NCI-H748 treated with DMSO at 0.1 percent for 48 hours (cell line): ENCODE results near the gene BRD2.
A peak's percentile ranks its signal among the peaks of the same experiment; 100 is the strongest.
"Not testable (repeated sequence)": the region's sequence is repeated elsewhere in the genome, so short reads cannot be mapped to it uniquely, and the experiment has no call there.

Experiments
- DNase-seq: peaks from one replicate; lab custom pipeline; 2025; lab: John Stamatoyannopoulos, UW

BRD2 gene

DNA sequence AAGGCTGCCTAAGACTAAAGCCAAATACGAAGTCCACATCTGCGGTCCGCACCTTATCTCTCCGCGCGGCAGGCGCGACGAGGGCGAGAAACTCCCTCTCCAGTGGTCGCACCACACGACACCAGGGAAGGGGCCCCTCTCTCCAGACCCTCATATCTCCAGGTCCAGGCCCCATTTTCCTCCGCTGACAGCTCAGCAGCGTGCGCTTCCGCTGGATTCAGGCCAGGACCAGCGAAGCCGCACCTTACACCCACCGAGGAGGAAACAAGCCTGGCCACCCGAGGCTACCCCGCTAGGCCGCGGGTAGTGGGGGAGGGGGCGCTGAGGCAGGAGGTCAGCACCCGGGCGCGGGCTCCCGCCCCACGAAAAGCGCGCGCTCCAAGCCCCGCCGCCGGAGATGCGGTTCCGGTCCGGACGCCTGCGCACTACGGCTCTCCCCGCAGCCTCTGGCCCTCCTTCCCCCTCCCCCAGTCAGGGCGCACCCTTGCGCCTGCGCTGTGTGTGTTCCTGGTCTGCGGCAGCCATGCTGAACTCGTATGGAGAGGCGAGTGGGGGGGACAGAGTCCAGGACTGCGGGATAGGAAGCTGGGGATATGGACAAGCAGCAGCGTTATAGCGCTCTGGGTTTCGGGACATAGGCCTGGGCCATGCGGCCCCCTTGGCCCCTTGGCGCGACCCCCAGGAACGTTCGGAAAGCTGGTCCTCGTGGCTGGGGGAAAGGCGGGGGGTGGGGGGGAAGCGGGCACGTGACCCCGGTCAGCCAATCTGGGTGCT lies at the start of gene BRD2:
BRD2 (plus strand) TSS at position 502 of the 774 bp plus-strand sequence. CDS start 4,305 bp downstream, outside the sequence.
- peak; percentile 95 for DNase-seq

DNA sequence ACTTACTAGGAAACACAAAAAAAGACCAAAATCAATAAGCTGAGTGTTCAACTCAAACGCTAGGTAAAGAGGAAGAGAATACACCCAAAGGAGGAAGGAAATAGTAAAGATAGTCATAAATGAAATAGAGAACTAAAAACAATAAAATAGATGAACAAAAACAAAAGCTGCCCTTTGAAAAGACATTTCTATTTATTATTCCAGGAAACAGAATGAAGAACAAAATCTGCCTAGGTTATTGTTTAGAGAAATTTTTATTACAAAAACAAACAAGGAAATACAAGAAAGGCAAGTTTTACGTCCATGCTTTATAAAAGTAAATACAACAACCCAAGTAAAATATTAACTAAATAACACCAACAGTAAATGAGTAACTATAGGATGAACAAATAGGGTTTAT lies 47.7 kb upstream of the BRD2 start:
- DNase-seq, result no peak

DNA sequence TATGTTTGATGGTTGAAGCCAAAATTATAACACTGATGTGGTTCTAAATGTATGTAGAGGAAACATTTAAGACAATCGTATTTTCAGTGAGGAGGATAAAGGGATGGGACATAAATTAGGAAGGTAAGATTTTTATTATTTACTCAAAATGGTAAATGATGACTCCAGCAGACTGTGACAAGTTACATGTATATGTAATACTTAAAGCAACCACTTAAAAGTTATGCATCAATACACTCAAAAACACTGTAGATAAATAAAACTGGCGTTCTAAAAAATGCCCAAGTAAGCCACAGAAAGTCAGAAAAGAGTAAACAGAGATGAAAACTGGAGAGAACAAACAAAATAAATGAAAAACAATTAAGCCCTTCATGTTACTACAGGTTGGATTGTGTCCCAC lies 46.3 kb upstream of the BRD2 start:
- no peak for DNase-seq

DNA sequence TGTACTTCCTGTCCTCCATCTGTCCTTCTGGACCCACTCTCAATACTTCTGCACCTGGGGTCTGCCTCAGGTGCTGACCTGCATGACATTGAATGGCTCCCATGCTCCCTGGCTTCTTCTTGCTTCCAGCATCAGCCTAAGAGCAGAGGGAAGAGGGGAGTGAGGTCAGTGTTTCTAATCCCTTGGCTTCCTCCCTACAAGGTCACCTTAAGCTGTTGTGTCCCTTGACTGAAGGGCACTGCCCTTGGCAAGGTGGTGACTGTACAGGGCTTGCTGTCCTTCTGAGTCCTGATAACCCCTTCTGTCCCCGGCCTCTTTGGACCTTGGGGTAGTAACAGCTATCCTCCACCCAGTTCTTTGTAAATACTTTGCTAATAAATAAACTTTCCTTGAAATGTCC lies 37.2 kb upstream of the BRD2 start:
- DNase-seq, result no peak

DNA sequence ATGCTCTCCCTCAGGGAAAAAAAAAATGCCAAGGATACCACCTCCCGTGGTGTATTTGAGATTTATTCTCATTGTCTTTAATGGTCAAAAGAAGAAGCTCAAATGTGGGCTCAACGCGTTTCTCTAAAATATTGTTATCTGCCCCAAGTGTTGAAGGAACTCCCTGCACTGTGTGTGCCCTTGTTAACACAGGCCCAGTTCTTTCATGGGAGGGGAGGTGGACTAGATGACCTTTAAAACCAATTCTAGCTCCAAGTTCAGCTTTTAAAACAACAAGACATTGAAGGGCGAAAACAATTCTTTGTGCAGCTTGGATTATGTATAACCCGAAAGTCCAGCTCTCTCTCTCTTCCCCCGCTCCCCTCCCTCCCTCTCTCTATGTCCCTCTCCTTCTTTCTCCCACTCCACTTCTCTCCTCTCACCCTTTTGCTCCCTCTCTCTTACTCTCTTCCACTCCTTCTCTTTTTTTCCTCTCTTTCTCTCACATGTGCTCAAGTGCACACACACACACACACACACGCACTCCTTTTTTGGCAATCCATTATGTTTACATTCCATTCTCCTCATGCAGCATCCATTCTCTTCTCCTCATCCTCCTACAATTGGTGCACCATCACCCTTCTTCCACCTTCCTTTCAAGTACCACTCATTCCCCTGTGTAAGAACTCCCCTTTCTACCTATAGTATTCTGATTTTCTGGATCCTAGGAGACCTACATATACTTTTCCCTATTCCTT lies 36.1 kb upstream of the BRD2 start:
- no peak for DNase-seq

DNA sequence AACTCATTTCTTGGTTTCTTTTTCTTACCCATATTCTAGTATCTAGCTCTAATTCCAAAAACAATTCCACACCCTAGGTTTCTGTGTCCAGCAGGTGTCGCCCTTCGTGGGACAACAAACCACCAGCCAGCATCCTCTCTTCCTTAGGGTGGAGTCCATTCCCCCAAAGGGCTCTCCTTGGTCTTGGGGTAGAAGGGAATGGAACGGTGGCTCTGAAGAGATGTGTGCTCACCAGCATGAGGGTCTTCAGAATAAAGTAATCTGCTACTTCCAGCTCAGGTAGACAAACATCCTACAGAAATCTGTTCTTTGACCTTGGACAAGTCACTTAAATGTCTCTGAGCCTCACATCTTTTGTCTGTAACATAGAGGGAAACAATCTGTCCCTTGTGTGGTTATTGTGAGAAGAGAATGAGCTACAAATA lies 34.7 kb upstream of the BRD2 start:
- peak; percentile 66 for DNase-seq

DNA sequence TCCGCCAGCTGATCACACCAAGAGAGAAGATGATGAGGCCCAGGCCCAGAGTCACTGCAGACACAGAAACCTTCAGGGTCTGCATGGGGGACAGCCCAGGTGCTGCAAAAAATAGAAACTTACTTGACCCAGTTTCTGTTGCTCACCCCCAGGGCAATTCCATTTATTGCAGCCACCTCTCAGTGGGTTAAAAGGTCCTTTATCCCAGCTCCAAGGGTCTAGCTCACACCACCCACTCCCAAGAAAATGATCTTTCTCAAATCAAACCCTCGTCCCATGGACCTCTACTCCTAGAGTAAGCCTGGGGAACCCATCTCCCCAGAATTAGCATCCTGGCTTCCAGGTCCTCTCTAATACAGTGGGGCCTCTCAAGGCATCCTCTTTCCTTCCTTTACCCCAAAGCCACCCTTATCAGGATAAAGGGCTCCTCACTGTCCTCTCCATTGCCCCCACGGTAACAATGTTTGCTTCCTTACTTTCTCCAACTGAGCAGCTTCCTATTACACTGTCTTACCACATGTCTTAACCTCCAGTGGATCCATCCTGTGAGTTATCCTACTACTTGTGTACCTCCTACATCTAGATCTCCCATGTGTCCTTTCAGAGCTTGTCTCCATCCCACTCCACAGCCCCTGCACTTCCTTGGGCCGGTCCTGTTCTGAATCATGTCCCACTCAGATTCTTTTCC lies 32.7 kb upstream of the BRD2 start:
- DNase-seq, result no peak

DNA sequence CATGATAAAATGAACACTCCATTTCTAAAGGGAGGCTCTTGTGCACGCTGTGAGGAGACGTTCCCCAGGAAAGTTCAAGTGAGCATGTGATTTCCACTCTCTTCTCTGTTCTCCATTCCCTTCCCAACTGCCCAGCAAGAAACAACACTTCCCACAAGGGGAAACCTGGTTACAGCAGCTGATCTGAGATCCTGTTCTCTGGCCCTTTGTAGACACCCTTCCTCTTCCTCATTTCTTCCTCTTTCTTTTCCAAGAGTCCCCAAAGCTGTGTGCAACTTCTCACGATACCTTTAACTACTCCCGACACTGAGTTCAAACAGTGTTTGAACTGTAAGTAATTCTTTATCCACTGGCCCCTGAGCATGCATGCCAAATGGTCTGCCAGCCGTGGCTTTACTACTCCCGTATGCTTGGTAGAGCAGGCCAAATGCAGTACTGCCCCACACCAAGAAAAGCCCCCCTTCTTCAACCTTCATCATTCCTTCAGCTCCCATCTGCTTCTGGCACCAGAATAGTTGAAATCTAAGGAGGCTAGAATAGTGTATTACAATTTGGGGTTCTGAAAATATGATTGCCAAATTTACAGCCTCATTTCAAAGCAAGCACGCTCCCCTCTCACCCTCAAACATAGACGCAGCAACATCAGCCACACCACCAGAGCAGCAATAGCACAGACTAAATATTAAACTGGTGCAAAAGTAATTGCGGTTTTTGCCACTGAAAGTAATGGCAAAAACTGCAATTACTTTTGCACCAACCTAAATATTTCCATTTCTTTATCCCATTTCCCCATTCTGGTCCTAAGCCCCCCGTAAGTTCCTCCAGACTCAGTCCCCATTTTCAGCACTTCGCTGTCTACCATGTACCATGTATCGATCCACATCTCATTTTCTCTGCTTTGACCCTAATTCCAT lies 31.9 kb upstream of the BRD2 start:
- no peak for DNase-seq

DNA sequence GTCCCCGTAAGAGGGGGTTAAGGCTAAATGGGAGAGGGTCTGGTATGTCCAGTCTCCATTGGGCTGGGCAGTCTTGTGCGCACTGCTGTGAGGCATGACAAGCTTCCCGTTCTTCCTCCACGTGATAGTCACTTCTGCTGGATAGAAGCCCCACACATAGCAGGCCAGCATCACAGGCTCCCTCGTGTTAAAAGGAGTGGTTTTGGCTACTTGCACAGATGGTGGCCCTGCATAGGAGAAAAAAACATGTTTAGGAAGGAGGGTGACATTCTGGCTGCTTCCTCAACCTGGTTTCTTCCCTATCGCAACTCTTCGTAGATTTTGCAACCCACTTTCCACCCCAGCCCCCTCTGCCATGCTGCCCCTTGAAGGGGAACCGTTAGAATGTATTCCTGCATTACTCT lies 31.2 kb upstream of the BRD2 start:
- DNase-seq, result no peak

DNA sequence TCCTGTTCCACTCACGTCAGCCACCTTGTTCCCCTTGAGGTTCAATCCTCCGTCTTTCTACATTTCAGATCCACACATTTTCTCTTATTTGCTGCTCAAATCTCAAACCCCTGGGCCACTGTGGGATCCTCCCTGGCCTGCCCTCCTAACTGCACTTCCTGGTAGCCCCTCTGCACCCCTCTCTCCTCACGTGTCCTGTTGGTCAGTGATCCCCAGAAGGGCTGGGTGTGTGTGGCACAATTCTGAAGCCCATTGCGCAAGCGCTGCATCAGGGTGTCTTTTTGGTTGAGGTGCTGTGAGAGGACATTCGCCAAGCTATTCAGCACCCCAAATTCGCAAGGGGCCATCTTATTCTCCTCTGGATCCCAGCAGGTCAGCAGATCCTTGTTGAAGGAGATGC lies 29.9 kb upstream of the BRD2 start:
- DNase-seq, result no peak

DNA sequence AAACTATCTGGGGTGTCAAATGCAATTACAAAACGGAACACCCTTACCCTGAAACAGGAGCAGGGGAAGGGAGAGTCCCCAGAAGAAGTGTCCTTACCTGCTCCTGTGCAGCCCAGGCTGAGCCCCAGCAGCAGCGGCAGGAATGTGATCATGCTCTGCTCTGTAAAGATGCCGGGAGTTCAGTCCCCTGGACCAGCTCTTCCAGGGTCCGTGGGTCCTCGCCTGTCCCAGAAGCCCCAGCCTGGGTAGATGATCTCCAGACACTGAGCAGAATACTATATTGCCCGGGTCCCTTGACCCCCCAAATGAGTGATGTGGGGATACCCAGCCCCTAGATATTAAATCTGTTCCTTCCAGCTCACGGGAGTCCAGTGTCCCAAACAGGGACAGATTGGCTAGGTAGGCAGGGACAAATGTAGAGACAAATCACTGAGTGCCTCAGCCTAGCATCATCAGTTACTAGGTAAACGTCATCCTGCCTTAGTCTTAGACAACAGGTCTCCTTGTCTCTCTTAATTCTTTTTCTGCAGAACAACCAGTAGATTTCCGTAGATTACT lies 27.7 kb upstream of the BRD2 start, which contains the start of gene HLA-DMB:
HLA-DMB (minus strand) TSS at position 373 of the 558 bp plus-strand sequence; CDS start at position 152, 221 bp downstream.
- DNase-seq, result no peak

DNA sequence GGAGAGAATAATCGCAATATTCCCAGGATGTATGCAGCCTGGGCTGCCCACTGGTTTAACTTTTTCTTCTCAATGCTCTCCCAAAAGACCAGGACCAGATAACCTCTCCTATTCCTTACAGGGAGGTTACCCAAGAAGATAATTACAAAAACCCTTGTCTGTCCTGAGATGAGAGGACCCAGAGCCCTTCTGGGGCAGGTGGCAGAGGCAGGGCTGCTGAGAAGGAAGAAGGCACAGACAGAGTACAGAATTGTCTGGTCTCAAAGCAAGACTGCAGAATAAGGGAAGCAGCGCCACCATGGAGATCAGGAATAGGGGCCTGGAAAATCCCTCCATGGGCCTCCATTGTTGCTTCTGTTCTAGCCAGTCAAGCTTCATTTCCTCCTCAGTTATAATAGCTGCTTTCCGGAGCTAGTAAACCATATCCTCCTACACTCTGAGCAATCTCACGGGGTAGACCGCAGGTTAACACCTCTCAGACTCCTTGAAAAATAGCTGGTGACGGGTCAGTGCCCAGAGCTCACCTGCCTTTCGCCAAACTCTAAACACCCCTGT lies 27.1 kb upstream of the BRD2 start:
- no peak for DNase-seq

DNA sequence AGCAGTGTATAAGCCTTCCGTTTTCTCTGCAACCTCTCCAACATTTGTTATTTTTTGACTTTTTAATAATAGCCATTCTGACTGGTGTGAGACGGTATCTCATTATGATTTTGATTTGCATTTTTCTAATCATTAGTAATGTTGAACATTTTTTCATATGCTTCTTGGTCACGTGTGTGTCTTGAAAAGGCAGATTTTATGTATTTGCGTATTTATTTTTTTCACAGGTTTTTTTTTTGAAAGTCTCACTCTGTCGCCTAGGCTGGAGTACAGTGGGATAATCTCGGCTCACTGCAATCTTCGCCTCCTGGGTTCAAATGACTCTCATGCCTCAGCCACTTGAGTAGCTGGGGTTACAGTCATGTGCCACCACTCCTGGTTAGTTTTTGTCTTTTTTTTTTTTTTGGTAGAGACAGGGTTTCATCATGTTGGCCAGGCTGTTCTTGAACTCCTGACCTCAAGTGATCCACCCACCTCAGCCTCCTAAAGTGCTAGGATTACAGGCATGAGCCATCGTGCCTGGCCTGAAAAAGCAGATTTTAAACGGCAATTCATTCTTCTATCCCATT lies 25.8 kb upstream of the BRD2 start:
- DNase-seq, result not testable (repeated sequence)

DNA sequence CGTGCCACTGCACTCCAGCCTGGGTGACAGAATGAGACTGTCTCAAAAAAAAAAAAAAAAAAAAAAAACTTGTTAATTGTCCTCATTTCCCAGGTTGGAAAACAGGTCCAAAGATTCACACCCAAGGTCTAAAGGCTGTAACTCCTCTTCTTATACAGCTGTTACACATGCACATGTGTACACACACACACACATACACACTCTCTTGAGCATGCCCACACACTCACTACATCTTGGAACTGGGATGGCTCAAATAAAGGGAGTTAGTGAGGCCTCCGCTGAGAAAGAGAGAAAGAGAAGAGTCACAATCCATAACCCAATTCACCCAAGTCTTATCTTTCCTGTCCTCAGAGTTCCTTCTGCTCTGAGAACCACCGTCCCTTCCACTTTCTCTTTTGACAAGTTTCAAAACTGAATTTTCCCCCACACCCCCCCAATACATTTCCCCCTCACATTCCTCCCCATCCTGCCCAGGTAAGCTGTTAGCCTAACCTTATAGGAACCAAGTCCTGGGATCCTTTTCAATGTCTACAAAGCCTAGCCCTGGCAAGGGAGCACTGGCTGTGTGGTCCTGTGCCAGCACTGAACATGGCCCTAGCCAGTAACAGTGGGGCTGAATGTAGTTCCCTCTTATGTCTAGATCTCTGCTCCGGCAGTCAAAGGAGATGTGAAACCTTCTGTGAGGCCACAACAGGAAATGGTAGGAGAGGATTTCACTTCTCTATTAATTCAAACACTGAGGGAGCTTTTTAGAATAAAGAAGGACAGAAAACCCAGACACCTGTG lies 24.3 kb upstream of the BRD2 start:
- DNase-seq, result no peak

DNA sequence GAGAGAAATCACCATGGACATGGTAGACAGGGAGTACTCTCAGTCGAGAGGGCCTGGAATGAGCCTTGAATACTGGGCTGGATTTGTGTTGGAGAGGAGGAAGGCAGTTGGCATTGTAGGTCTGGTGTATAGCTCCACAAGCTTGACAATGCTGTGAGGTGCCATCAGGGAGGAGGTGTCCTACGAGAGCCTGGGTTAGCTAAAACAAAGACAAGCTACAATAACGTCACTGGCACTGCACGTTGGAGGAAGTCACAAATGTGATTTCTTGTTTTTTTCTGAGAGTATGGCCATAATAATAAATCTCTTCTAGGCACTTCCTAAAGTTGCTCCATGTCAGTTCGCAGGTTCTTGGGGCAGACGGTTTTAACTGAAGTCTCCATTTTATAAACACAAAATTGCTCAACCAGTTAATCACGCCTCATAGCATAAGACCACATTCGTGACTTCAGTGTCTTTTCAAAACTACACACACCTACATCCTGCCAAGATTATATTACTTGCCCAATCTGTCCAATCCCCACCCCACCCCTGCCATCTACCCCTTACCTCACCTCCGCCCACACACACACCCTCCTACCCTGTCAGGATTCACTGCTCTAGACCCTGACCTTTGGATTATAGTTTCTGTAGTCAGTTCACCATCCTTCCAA lies 23.2 kb upstream of the BRD2 start:
- DNase-seq, result no peak

DNA sequence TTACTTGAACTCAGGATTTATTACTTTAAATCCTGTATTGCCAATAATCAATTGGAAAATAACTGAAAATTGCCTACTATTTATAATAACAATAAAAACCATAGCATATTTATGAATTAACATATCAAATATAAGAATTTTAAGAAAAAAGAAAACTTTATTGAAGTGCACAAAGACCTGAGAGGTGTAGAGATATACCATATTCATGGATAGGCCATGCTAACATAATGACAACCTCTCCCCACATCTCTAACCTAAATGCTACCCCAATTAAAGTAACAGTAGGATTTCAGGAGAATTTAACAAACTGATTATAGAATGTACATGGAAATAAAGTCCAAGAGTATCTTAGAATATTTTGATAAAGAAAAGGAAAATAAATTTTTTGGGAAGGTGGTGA lies 22.4 kb upstream of the BRD2 start:
- no peak for DNase-seq

DNA sequence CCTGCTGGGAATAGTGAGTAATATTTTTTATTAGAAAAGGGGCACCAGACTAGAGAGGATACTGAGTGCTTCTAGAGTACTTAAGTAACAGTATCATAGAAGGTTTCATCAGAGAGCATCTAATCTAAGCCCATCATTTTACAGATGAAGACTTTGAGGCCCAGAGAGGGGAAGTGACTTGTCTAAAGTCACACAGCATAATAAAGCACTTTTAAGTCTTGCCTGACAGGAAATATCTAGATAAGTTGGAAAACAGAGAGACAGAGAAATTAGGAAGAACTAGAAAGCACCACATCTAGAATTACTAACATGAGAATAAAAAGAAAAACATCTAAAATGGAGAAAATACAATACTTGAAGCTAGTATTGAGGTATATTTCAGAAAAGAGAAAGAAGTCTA lies 21.5 kb upstream of the BRD2 start:
- DNase-seq, result no peak

DNA sequence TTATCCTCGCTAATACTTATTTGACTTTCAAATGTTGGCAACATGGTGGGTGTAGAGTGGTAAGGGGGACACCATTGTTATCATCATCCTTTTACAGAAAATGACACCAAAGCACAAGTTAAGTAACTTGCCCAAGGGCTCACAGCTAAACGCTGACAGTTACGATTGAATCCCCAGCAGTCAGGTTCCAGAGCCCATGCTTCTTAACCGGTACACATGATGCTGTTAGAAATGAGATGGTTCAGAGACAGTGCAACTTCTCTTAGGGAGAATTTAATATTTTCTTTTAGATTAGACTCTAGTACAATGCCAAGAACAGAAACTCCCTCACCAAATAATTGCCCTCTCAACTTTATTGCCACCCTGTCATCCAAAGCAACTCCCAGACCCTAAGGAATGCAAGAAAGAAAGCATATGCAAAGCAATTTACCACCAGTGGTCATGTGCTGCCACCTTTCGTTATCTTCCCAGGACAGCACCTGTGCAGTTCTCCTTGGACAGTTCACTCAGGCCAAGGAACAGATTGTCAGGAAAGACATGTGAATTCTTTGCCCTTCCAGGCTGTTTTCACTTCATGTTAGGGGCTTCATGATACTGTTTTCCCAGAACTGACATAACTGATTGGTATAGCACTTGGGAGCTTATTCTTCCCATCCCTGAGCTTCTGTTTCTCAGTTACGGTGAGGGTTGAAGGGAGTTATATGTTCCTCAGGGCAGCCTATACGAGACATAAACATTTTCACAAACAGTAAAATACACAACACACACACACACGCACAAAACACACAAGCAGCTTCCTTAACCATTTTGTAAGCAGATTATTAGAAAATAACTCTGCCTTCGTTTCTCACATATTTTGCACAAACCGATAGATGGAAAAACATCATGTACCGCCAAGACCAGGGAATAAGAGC lies 20.6 kb upstream of the BRD2 start:
- no peak for DNase-seq
